PC-9 (cell line): ENCODE results near the gene HEATR5A.

Experiments
- CTCF ChIP-seq: fragments of 200-600 bp; sonication (generic); conservative IDR thresholded peaks from 2 replicates; pipeline ENCODE4 v1.6.1; 2017; ENCODE audit warnings: mixed run types, antibody characterized with exemption, mild to moderate bottlenecking, moderate library complexity
- EZH2 ChIP-seq: fragments of 200-600 bp; sonication (generic); IDR thresholded peaks from 2 replicates; pipeline ENCODE4 v1.8.0; 2017; ENCODE audit warnings: antibody characterized with exemption, low read depth

- TF ChIP-seq CTCF (no peak), EZH2 (no peak)
Measured at GRCh38 chr14:31341280-31341679, 79.1 kb downstream of the HEATR5A start.
